ENCODE results near the gene DIP2B.

GRCh38 chr12:50611021-50611744, 106.4 kb downstream of the DIP2B start:
- TF ChIP-seq GATA2 (IDR thresholded peaks at IDR 0.05; ENCODE audit: low read depth, low read length), result no peak
- TF ChIP-seq GATA3 (IDR thresholded peaks at IDR 0.05; ENCODE audit: low read depth, low read length), result no peak

Data from SH-SY5Y (cell line).